SU-DHL-6 (cell line): ENCODE data around the gene PEX7.

ENCODE experiments used
- CTCF ChIP-seq: fragments of 200-600 bp; sonication (generic); IDR thresholded peaks from one replicate; pipeline ENCODE4 v1.5.1; 2017; ENCODE audit warnings: antibody characterized with exemption, mild to moderate bottlenecking, low read length, moderate library complexity; ENCODE audit not compliant: insufficient read depth, poor library complexity, severe bottlenecking
- EZH2phosphoT487 ChIP-seq: fragments of 200-600 bp; sonication (generic), shearing (Covaris generic); conservative IDR thresholded peaks from 2 replicates; pipeline ENCODE4 v1.6.1; 2018; ENCODE audit warnings: mild to moderate bottlenecking, antibody characterized with exemption, low read length, moderate library complexity, mixed read lengths

- TF ChIP-seq CTCF: no peak
- TF ChIP-seq EZH2phosphoT487: no peak
Measured at GRCh38 chr6:136784271-136784664, 38.1 kb upstream of the PEX7 start.
